GM21576 (cell line): Measurements from ENCODE around the gene HSH2D.
A peak's percentile ranks its signal among the peaks of the same experiment; 100 is the strongest.
"Not testable (repeated sequence)": the region's sequence is repeated elsewhere in the genome, so short reads cannot be mapped to it uniquely, and the experiment has no call there.

Experiments
- ATAC-seq: cut with Tn5 transposase; IDR thresholded peaks from one replicate; pipeline ENCODE4 v1.9.1; 2021; ENCODE audit warnings: mild to moderate bottlenecking, moderate library complexity; ENCODE audit not compliant: unreplicated experiment

Gene HSH2D

DNA sequence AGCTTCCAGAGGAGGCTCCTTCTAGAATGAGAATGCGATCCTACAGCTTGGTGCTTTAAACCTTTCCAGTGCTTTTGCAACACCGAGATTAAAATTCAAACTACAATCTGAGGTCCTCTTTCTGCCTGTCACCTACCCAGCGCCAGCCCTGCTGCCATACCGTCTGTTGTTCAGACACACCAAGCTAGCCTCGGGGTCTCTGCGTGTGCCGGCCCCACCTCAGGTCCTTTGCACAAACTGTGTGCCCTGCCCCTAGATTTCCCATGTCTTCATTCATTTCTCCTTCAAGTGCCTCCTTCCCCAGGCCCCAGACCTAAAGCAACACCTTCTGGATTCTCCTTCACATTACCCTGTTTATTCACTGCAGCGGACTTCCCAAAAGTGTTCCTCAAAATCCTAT is 11.1 kb downstream of the HSH2D start:
- ATAC-seq, result no peak

DNA sequence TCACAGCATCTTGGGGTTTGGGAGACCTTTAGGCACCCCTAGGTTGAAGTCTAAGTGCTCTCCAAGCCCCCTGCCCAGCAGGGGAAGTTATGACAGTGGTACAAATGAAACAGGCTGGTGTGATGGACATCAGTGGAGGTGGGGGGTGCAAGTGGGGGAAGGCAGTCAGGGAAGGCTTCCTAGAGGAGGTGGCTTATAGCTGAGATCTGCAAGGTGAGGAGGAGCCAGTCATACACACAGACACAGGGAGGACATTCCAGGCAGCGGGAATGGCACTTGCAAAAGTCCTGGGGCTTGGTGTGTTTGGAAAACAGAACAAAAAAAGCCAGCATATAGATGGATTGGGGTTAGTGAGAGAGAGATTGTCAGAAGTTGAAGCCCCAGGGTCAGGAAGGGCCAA is 11.6 kb downstream of the HSH2D start:
- no peak for ATAC-seq

DNA sequence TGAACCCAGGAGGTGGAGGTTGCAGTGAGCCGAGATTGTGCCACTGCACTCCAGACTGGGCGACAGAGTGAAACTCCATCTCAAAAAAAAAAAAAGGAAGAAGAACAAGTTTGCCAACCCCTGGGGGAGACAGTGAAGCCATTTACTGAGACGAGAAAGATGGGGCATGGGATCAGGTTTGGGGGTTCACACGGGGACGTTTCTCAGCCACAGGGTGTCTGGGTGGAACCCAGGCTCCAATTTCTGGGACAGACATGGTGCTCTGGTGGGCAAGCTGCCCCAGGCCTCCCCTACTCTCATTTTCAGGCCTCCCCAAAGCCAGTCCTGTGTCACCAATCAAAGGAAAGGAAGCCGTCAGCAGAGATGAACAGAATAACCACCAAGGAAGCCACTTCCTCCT is 13.4 kb downstream of the HSH2D start:
- ATAC-seq, result no peak

DNA sequence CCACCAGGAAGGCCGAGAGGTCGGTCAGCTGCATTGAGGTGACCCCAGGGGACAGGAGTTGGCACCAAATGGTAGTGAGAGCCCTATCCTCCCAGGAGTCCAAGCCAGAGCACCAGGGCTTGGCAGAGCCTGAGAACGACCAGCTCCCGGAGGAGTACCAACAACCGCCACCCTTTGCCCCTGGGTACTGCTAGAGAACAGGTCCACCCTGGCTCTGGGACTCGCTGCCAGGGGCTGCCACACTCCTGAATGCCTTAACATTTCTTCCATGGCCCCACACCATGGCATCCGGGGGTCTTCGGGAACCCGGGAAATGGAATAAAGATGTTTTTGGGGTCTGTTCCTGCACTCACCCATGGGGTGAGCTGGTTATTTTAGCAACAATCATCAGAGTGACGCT is 14.1 kb downstream of the HSH2D start:
- no peak for ATAC-seq

DNA sequence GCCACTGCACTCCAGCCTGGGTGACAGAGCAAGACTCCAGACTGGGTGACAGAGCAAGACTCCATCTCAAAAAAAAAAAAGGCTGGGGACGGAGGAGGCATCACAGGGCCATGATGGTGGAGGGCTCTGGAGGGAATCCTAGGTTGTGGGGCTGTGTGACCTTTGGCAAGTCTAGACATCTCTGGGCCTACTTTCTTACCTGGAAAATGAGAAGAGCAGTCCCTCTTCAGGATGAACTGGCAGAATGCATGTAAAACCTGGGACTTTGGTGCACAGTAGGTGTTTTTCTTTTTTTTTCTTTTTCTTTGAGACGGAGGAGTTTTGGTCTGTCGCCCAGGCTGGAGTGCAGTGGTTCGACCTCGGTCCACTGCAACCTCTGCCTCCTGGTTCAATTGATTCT is 16.2 kb downstream of the HSH2D start:
- no peak for ATAC-seq

DNA sequence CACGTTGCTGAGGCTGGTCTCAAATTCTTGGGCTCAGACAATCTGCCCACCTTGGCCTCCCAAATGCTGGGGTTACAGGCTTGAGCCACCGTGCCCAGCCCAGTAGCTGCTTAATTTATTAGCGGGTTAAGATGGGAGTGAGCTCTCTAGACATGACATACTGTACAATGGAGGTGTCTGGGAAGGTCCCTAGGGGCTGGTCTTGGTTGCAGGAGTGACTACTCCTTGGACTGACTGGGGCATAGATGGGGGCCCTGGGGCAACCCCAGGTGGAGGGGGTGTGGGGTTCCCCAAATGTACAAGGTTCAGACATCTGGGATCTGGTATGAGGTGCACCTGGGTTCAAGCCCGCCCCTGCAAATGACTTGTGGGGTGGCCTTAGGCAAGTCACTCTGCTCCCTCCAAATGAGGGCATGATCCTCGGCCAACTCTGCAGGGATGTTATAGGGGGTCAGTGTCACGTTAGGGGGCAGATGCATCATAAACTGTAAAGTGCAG is 17.0 kb downstream of the HSH2D start:
- no peak for ATAC-seq

DNA sequence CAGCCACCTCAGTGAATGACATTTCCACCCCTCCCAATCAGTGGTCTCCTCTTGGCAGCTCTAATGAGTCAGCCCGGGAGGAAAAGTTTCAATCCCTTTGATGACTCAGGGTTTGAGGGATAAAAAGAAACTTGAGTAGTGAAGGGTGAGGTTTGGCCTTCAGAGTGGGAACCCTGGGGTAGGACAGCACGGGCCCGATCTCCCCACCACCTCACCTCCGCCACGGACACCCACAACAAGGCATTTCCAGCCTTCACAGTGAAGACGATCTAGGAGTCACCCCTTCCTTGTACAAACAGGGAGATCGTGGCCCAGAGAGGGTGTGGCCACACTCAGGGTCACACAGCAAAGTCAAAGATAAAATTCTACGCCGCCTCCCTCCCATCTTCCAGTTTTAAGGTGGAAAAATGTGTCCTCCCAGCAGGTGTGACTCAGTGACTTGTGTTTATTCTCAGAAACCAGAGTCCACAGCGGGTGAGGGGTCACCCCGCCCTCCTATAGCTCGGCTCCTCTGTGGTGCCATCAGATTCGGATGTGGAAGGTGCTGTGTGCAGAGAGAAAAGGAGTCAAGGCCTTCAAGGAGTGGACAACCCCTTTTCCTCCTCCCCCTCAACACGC is 17.6 kb downstream of the HSH2D start:
- no peak for ATAC-seq

DNA sequence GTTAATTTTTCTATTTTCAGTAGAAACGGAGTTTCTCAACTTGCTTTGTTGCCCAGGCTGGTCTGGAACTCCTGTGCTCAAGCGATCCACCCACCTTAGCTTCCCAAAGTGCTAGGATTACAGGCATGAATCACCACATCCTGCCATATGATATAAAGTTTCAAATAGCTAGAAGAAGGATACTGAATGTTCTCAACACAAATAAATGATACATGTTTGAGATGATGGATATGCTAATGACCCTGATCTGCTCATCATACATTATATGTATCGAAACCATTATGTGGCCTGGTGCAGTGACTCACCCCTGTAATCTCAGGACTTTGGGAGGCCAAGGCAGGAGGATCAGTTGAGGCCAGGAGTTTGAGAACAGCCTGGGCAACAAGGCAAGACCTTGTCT is 18.4 kb downstream of the HSH2D start:
- ATAC-seq, result no peak

DNA sequence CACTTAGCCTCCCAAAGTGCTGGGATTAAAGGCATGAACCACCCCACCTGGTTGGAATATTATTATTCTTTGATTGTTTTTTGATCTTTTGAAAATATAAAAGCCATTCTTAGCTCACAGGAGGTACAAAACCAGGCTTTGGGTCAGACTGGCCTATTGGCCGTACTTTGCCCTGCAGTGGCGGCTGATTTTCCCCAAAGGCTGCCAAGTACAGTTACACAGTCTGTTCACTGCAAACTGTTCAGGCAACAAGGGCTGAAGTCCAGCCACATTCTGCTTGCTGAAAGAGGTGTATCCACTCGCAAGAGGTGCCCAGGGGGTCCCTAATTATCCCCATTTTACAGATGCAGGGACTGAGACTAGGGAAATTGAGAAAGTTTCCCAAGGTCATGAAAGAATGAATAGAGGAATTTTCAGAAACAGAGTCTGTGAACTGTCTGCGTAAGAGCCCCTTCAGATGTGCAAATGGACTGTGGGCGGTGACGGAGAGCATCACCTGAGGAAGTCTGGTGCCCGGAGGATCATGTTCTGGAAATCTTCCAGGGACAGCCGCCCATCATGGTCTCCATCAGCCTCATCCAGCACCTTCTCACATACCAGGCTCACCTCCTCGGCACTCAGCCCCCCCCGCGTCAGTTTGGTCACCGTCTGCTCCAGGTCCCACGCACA is 20.9 kb downstream of the HSH2D start:
- no peak for ATAC-seq

DNA sequence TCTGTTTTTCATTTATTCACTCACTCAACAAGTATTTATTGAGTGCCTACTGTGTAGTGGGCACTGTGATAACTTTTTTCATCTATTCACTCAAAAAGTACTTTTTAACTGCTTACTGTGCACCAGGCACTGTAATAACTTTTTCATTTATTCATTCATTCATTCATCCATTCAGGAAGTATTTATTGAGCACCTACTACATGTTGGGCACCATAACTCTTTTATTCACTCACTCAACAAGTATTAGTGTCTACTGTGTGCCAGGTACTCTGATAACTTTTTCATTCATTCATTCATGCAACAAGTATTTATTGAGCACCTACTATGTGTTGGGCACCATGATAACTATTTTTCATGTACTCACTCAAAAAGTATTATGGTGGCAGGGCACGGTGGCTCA is 22.9 kb downstream of the HSH2D start:
- no peak for ATAC-seq

DNA sequence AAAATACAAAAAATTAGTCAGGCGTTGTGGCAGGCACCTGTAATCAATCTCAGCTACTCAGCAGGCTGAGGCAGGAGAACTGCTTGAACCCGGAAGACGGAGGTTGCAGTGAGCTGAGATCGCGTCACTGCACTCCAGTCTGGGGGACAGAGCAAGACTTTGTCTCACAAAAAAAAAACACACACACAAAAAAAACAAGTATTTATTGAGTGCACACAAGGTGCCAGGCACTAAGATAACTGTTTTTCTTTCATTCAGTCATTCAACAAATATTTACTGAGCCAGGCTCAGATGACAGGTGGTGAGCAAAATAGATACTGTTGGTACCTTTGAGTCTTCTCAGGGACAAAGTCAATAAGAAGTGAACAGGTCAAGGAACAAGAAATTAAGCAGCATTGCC is 23.6 kb downstream of the HSH2D start:
- no peak for ATAC-seq

DNA sequence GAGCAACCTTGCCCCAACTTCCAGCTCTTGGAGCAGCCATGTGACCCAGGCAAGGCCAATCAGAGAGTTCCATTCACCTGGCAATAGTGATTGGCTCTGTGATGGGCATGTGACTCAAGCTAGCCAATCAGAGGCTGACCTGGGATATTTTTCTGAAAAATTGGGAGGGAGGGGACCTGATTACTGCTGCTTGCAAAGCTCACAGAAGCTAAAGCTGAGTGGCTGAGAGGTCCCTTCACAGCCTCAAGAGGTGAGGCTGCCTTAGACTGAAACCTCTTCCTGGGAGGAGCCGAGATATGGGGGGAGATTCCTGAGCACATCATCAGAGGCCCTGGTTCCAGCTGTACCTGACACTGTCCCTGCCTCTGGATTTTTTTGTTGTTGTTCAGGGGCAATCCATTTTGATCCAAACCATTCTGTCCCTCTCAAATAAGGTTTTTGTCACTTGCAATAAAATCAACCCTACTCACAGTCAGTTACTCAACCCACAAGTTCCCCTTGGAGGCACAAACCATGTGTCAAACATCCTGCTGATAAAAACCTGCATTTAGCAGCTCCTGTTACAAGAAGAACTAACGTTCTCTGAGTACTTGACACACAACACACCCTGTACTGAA is 25.1 kb downstream of the HSH2D start:
- ATAC-seq, result no peak

DNA sequence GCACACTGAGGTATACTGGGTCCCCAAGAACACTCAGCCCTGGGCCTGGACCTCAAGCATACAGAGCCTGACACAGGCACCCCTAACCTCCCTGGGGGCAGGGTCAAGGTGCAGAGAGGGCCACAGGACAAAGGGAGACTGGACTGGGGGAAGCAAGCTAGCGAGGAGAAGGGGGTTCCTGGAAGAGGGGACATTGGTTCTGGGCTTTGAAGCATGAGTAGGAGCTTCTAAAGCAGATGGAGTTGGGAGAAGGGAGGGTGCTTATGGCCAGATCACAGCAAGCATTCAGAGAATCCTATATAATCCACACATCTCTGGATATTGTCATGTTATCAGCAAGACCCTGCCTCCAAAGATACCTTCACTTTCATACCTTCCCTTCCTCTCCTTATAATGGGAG is 26.6 kb downstream of the HSH2D start:
- ATAC-seq, result no peak

DNA sequence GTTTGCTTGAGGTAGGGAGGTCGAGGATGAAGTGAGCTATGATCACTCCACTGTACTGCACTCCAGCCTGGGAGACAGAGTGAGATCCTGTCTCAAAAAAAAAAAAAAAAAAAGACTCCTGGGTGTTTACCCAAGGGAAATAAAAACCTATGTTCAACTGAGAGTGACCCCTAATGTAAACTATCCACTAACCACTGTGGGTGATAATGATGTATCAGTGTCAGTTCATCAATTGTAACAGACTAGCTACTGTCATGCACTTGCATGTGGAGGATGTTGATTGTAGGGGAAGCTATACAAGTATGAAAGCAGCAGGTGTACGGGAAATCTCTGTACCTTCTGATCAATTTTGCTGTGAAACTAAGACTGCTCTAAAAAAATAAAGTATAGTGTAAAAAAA is 32.5 kb downstream of the HSH2D start:
- ATAC-seq, result no peak

DNA sequence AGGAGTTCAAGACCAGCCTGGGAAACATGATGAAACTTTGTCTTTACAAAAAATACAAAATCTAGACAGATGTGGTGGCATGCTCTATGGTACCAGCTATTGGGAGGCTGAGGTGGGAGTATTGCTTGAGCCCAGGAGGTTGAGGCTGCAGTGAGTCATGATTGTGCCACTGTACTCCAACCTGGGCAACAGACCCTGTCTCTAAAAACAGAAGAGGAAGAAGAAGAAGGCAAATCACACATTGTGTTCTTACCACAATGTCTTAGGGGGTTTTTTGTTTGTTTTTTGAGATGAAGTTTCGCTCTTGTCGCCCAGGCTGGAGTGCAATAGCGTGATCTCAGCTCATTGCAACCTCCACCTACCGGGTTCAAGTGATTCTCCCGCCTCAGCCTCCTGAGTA is 35.4 kb downstream of the HSH2D start:
- ATAC-seq, result not testable (repeated sequence)

DNA sequence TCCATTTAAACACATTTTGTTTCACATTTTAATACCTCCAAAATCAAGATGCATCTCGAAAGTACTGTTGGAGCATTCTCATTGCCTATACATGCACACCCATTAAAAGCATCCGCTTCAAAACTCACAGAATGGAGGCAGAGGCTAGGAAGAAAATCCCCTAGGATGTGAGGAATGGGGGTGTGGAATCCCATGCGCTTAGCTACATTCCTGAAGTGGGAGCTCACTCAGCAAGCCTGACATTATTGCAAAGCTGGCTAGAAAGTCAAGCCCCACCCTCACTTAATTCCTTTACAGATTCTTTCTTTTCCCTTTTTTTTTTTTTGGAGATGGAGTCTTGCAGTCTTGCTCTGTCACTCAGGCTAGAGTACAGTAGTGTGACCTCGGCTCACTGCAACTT is 37.1 kb downstream of the HSH2D start:
- no peak for ATAC-seq

DNA sequence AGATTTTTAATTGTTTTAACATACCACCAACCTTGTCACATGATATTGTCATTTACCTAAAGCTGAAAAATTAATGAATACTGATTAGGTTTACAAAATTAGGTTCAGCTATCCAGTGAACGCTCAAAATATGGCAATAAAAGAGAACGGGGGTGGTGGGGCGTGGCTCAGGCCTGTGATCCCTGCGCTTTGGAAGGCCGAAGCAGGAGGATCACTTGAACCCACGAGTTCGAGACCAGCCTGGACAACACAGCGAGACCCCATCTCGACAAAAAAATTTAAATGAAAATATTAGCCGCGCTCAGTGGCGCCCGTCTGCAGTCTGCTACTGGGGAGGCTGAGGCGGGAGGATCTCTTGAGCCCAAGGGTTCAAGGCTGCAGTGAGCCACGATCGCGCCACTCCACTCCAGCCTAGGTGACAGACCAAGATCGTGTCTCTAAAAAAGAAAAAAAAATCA is 41.2 kb downstream of the HSH2D start:
- ATAC-seq, result no peak

DNA sequence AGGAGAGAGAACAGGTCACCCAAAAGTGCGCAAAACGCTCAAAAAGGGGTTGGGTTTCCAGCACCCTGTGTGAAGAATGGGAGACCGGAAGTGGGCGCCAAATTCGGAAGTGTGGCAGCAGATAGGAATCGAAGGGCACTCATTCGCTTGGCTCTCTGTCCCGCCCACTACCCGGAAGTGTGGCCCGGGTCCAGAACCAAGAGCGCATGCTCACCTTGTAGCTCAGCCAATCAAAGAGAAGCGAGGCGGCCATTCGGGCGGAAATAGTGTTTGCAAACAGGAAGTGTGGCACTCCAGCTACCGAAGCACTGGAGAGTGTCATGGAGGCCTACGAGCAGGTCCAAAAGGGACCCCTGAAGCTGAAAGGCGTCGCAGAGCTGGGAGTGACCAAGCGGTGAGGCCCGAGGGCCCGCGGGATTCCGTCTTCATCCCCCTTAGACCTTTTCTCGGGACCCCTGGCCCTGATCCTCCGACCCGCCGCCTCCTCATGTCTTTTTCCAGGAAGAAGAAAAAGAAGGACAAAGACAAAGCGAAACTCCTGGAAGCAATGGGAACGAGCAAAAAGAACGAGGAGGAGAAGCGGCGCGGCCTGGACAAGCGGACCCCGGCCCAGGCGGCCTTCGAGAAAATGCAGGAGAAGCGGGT is 41.8 kb downstream of the HSH2D start, which contains the start of gene FAM32A:
TSS of gene FAM32A (plus strand) at position 288 of the 645 bp plus-strand sequence. CDS start at position 321, 33 bp downstream.
- ATAC-seq, result peak; percentile 91

DNA sequence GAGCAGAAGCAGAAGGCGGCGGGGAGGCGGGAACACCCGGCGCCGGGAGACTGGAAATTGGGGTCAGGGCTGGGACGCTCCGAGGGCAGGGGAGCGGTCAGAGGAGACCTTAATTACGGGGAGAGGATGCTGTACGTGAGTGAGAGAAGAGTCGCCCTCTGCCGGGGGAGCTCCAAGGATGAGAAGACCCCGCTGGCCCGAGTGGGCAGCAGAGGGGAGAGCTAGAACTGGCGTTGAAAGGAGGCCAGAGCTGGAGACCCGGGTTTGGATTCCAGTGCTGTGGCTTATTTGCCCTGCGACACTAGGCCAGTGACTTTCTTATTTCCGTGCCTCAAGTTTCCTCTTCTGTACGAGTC is 42.3 kb downstream of the HSH2D start:
- no peak for ATAC-seq

DNA sequence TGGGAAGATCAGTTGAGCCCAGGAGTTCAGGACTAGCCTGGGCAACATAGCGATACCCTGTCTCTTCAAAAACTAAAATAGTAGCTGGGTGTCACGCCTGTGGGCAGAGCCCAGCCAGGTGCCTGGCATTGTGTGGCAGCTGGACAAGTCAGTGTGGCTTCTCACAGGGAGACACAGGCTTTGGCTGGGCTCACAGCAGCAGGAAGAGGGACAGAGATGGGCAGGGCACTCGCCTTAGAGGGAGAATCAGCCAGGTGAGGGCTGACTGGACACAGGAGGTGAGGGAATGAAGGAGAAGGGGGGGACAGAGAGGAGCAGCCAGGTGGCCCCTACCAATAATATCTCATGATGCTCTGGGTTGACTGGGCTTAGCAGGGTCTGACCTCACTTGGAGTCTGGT is 45.0 kb downstream of the HSH2D start:
- no peak for ATAC-seq

DNA sequence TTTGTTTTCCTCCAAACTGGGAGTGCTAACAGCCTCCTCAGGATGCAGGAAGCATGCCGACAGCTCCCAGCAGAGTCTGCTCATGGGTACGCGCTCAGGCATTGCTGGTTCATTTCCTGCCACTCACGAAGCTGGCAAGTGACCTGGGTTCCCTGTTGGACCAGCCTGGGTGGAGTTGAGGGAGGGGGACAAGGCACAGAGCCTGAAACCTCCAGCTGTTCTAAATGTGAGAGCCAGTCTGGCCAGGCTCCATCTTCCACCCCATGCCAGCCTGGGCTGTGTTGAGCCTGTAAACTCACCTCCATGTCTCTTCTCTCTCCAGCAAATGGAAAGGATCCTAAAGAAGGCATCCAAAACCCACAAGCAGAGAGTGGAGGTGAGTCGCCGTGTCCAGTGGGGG is 46.7 kb downstream of the HSH2D start:
- no peak for ATAC-seq

DNA sequence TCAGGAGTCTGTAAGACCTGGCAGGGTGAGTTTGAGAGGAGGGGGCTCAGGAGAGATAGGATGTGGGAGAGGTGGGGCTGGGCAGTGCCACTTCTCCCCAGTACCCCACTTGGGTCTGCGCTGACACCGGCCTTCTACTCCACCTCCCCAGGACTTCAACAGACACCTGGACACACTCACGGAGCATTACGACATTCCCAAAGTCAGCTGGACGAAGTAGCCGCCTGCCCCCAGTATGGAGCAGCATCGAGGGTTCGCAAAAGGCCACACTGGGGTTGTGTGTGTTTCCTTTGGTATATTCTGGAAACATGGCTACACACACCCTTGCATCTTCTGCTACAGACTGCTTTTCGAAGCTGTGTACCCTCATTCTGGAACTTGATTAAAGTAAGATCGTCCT is 47.3 kb downstream of the HSH2D start:
- no peak for ATAC-seq
